Measurements from ENCODE around the gene R3HDM4. TPM values are rescaled to one million over a fixed set of nuclear protein-coding genes. Genes with fewer than 3 reads are reported as not detected.
"Not testable (repeated sequence)": the region's sequence is repeated elsewhere in the genome, so short reads cannot be mapped to it uniquely, and the experiment has no call there.

The R3HDM4 gene
- total RNA-seq, 4 donors from 2014 or later = 5.3 to 38.2 (median 21.2) TPM

- H3K27ac ChIP-seq = no peak overlapping the region
- H3K4me1 ChIP-seq = no peaks in the 10 kb centered on the region
- no peak overlapping the region for H3K4me3 ChIP-seq
- no peaks in the 10 kb centered on the region for H3K27me3 ChIP-seq
- no peaks in the 10 kb centered on the region for H3K36me3 ChIP-seq
- TF ChIP-seq CTCF (IDR thresholded peaks at IDR 0.05) = no peak
- TF ChIP-seq POLR2A (IDR thresholded peaks at IDR 0.05) = no peak
- intact Hi-C loops (cut with DNase I; ENCODE audit: low total_unique reads) = no loop called here
- DNase-seq = no peak
- H3K9me3 ChIP-seq = no peaks in the 10 kb centered on the region
Observed at GRCh38 chr19:879711-880438, 33.1 kb downstream of the R3HDM4 start.

- H3K4me1 ChIP-seq; H3K27ac ChIP-seq; DNase-seq; H3K4me3 ChIP-seq; intact Hi-C loops (cut with DNase I; ENCODE audit: low total_unique reads); H3K27me3 ChIP-seq; H3K36me3 ChIP-seq; H3K9me3 ChIP-seq: not testable (repeated sequence)
Observed at GRCh38 chr19:878751-879561, 34.1 kb downstream of the R3HDM4 start.

- H3K27ac ChIP-seq; H3K4me3 ChIP-seq; H3K4me1 ChIP-seq; DNase-seq; H3K36me3 ChIP-seq; H3K27me3 ChIP-seq; H3K9me3 ChIP-seq; intact Hi-C loops (cut with DNase I; ENCODE audit: low total_unique reads): not testable (repeated sequence)
Observed at GRCh38 chr19:877992-878660, 34.9 kb downstream of the R3HDM4 start.

GRCh38 chr19:876780-877314 is 36.2 kb downstream of the R3HDM4 start:
- DNase-seq = no peak
- TF ChIP-seq POLR2A (IDR thresholded peaks at IDR 0.05) = no peak
- TF ChIP-seq CTCF (IDR thresholded peaks at IDR 0.05) = no peak
- no peak overlapping the region for H3K27ac ChIP-seq
- peaks cover 0 to 8% of the 10 kb centered on the region in 2 donors for H3K4me1 ChIP-seq
- no peaks in the 10 kb centered on the region for H3K9me3 ChIP-seq
- H3K27me3 ChIP-seq = no peaks in the 10 kb centered on the region
- intact Hi-C loops (cut with DNase I; ENCODE audit: low total_unique reads) = no loop called here
- no peaks in the 10 kb centered on the region for H3K36me3 ChIP-seq
- H3K4me3 ChIP-seq = no peak overlapping the region

- H3K36me3 ChIP-seq = no peaks in the 10 kb centered on the region
Observed at GRCh38 chr19:876089-876488, 36.9 kb downstream of the R3HDM4 start.

More at GRCh38 chr19:876089-876488, 36.9 kb downstream of the R3HDM4 start:
- TF ChIP-seq CTCF (IDR thresholded peaks at IDR 0.05) (no peak), POLR2A (IDR thresholded peaks at IDR 0.05) (no peak)
- intact Hi-C loops (cut with DNase I; ENCODE audit: low total_unique reads) = no loop called here
- H3K9me3 ChIP-seq = no peaks in the 10 kb centered on the region
- no peak overlapping the region for H3K27ac ChIP-seq
- no peak overlapping the region for H3K4me3 ChIP-seq
- H3K4me1 ChIP-seq = peaks cover 0 to 8% of the 10 kb centered on the region in 2 donors
- H3K27me3 ChIP-seq = no peaks in the 10 kb centered on the region
- DNase-seq = no peak
